Measurements from ENCODE around the gene DHRS13. TPM values are rescaled to one million over a fixed set of nuclear protein-coding genes. Genes with fewer than 3 reads are reported as not detected.
A peak's percentile ranks its signal among the peaks of the same experiment; 100 is the strongest.

DHRS13 gene
- total and polyA plus RNA-seq, 2 donors (not counting 1 experiment from before 2014, with no cell fraction given) = 11.9 to 28.1 TPM

DNA sequence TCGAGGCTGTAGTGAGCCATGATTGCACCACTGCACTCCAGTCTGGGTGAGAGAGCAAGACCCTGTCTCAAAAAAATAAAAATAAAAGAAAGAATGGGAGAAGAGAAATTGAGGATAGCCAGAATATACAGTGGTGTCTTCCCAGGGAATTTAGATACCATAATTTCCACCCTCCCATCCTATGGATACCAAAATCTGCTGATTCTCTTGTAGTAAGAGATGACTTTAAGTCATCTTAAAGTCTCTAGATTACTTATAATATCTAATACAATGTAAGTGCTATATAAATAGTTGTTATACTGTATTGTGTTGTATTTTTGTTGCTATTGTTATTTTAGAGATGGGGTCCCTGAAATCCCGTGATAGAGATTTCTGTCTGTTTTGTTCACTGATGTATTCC is 49.6 kb downstream of the DHRS13 start:
- Histone ChIP-seq H3K79me2 (ENCODE audit: control insufficient read depth, insufficient read depth, low read length) (peaks cover 14% of the 10 kb centered on the region), H3K27me3 (replicated peaks in 1 of 4; ENCODE audit: control extremely low read depth in 1 of 4, control insufficient read depth in 3 of 4, insufficient read depth in 4 of 4, low read length in 3 of 4) (no peaks in the 10 kb centered on the region), H3K4me2 (replicated peaks; ENCODE audit: low read depth, low read length, poor library complexity, severe bottlenecking) (no peak overlapping the region), H2AFZ (ENCODE audit: insufficient read depth, low read depth, low read length, poor library complexity, severe bottlenecking) (no peak overlapping the region), H3K36me3 (replicated peaks in 1 of 2; ENCODE audit: control extremely low read depth in 1 of 2, control insufficient read depth in 1 of 2, extremely low read depth in 1 of 2, insufficient read depth in 2 of 2, low read length in 1 of 2) (peaks cover 0 to 11% of the 10 kb centered on the region in 2 experiments), H3K27ac (ENCODE audit: low read length in 2 of 2) (no peak overlapping the region), H3K4me3 (ENCODE audit: control extremely low read depth in 1 of 5, extremely low read depth in 1 of 5, insufficient read depth in 1 of 5, low read depth in 2 of 5, low read length in 4 of 5) (no peak overlapping the region), H3K9me3 (ENCODE audit: control extremely low read depth in 1 of 3, control insufficient read depth in 2 of 3, insufficient read depth in 1 of 3, low read length in 2 of 3) (no peaks in the 10 kb centered on the region), H4K20me1 (ENCODE audit: control insufficient read depth, insufficient read depth, low read length, poor library complexity, severe bottlenecking) (no peaks in the 10 kb centered on the region), H3K4me1 (ENCODE audit: control insufficient read depth in 2 of 2, insufficient read depth in 2 of 2, low read length in 2 of 2) (peaks cover 10 to 16% of the 10 kb centered on the region in 2 donors), H3K9ac (ENCODE audit: low read length) (no peak overlapping the region)
- CTCF ChIA-PET = interaction anchor here (0.7 to 1.4 kb wide), 5 partner anchors 11 to 191 kb away, joined by 3 to 6 read pairs (median 5); partner anchors contain the start of gene FLOT2
- DNase-seq (no peak), ATAC-seq (ENCODE audit: low read depth) (no peak)
- H3K4me1 Mint-ChIP-seq = peaks cover 17% of the 10 kb centered on the region
- H3K27me3 Mint-ChIP-seq = no peaks in the 10 kb centered on the region
- H3K9me3 Mint-ChIP-seq (ENCODE audit: insufficient read depth) = no peaks in the 10 kb centered on the region
- H3K27ac Mint-ChIP-seq = peak overlapping the region; percentile 41
- H3K4me3 Mint-ChIP-seq = peak overlapping the region; percentile 41
- 100% methylated on average over 1 of the region's 2 CpGs for WGBS (ENCODE audit: insufficient coverage)
- TF ChIP-seq, protein P1, sequence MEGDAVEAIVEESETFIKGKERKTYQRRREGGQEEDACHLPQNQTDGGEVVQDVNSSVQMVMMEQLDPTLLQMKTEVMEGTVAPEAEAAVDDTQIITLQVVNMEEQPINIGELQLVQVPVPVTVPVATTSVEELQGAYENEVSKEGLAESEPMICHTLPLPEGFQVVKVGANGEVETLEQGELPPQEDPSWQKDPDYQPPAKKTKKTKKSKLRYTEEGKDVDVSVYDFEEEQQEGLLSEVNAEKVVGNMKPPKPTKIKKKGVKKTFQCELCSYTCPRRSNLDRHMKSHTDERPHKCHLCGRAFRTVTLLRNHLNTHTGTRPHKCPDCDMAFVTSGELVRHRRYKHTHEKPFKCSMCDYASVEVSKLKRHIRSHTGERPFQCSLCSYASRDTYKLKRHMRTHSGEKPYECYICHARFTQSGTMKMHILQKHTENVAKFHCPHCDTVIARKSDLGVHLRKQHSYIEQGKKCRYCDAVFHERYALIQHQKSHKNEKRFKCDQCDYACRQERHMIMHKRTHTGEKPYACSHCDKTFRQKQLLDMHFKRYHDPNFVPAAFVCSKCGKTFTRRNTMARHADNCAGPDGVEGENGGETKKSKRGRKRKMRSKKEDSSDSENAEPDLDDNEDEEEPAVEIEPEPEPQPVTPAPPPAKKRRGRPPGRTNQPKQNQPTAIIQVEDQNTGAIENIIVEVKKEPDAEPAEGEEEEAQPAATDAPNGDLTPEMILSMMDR (IDR thresholded peaks at IDR 0.05) = no peak
- no peak for TF ChIP-seq EZH2 (IDR thresholded peaks at IDR 0.05; ENCODE audit: borderline replicate concordance, insufficient read depth, low read depth, low read length, poor library complexity, severe bottlenecking)
- POLR2A ChIA-PET = interaction anchor here (0.6 to 1.0 kb wide), 2 partner anchors 11 to 12 kb away, joined by 3 to 6 read pairs; partner anchors contain the start of gene FAM222B
- intact Hi-C loops (cut with micrococcal nuclease) = no loop called here

DNA sequence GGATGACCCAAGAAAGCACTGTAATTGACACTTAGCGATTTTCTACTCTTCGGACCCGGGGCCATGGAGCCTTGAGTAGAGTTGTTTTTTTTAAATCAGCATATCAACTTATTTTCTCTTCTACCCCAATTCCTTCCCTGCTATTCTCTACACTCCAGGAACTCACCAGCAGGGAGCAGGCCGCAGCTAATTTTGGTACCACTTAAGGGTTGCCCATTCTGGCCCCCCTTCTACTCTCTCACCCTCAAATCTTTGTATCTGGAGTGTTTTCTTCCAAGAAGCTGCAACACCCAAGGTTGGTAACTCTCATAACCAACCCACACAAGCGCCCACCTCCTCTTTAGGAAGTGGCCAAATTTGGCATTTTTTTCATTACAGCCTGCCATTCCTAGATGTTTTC is 53.6 kb downstream of the DHRS13 start:
- no peaks in the 10 kb centered on the region for H3K9me3 ChIP-seq (ENCODE audit: control extremely low read depth in 1 of 3, control insufficient read depth in 2 of 3, insufficient read depth in 1 of 3, low read length in 2 of 3)
- Mint-ChIP-seq H3K9me3 (ENCODE audit: insufficient read depth) (no peaks in the 10 kb centered on the region), H3K27me3 (no peaks in the 10 kb centered on the region), H3K4me3 (no peak overlapping the region), H3K27ac (no peak overlapping the region), H3K4me1 (peaks cover 3% of the 10 kb centered on the region)
- no peaks in the 10 kb centered on the region for H3K27me3 ChIP-seq (replicated peaks in 1 of 4; ENCODE audit: control extremely low read depth in 1 of 4, control insufficient read depth in 3 of 4, insufficient read depth in 4 of 4, low read length in 3 of 4)
- H3K4me3 ChIP-seq (ENCODE audit: control extremely low read depth in 1 of 5, extremely low read depth in 1 of 5, insufficient read depth in 1 of 5, low read depth in 2 of 5, low read length in 4 of 5) = no peak overlapping the region
- TF ChIP-seq, protein P1 (IDR thresholded peaks at IDR 0.05) = no peak
- TF ChIP-seq EZH2 (IDR thresholded peaks at IDR 0.05; ENCODE audit: borderline replicate concordance, insufficient read depth, low read depth, low read length, poor library complexity, severe bottlenecking) = no peak
- peaks cover 3% of the 10 kb centered on the region in 2 donors for H3K4me1 ChIP-seq (ENCODE audit: control insufficient read depth in 2 of 2, insufficient read depth in 2 of 2, low read length in 2 of 2)
- ChIA-PET POLR2A (interaction anchor here (0.5 to 1.4 kb wide), 2 partner anchors 48 to 109 kb away, joined by 3 to 4 read pairs; partner anchors contain the start of gene FLOT2), CTCF (interaction anchor here (0.6 to 3.1 kb wide), 11 partner anchors 13 to 104 kb away, joined by 3 to 17 read pairs (median 4); partner anchors contain the start of gene DHRS13)
- no peak overlapping the region for H3K9ac ChIP-seq (ENCODE audit: low read length)
- intact Hi-C loops (cut with micrococcal nuclease) = no loop called here
- H3K36me3 ChIP-seq (replicated peaks in 1 of 2; ENCODE audit: control extremely low read depth in 1 of 2, control insufficient read depth in 1 of 2, extremely low read depth in 1 of 2, insufficient read depth in 2 of 2, low read length in 1 of 2) = no peaks in the 10 kb centered on the region
- H2AFZ ChIP-seq (ENCODE audit: insufficient read depth, low read depth, low read length, poor library complexity, severe bottlenecking) = no peak overlapping the region
- DNase-seq = no peak
- WGBS (ENCODE audit: insufficient coverage) = 18% methylated on average over 1 of the region's 5 CpGs
- no peak overlapping the region for H3K4me2 ChIP-seq (replicated peaks; ENCODE audit: low read depth, low read length, poor library complexity, severe bottlenecking)
- peaks cover 4% of the 10 kb centered on the region for H3K79me2 ChIP-seq (ENCODE audit: control insufficient read depth, insufficient read depth, low read length)
- no peaks in the 10 kb centered on the region for H4K20me1 ChIP-seq (ENCODE audit: control insufficient read depth, insufficient read depth, low read length, poor library complexity, severe bottlenecking)
- no peak for ATAC-seq (ENCODE audit: low read depth)
- no peak overlapping the region for H3K27ac ChIP-seq (ENCODE audit: low read length in 2 of 2)
